Esophagus muscularis mucosa (tissue), 3 donors: ENCODE results near the gene DGCR2.

Experiments
- POLR2A ChIP-seq: fragments of 450-650 bp; IDR thresholded peaks from one replicate; pipeline ENCODE4 v1.6.1; 2017; ENCODE audit warnings: antibody characterized with exemption, moderate library complexity, mild to moderate bottlenecking, low read depth
- TF ChIP-seq, protein P1 (sequence below), 3 experiments: fragments of 200-600 bp in 2 of 3; fragments of 450-650 bp in 1 of 3; sonication (generic) in 2 of 3; IDR thresholded peaks; one replicate each; pipeline ENCODE4 v1.5.1; 2017 to 2019; ENCODE audit warnings: antibody characterized with exemption in 3 of 3, mild to moderate bottlenecking in 2 of 3, moderate library complexity in 1 of 3

DNA sequence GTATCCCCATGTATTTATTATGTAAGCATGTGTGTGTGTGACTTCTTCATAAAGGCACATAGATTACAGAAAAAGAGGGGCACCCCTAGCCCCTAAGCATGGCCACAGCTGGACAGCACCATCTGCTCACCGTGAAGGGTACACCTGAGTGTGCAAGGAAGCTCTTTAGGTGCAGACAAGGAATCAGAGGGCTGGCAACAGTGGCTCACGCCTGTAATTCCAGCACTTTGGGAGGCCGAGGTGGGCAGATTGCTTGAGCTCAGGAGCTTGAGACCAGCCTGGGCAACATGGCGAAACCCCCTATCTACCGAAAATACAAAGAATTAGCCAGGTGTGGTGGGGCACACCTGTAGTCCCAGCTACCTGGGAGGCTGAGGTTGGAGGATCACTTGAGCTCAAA is 56.3 kb downstream of the DGCR2 start:
- TF ChIP-seq, protein P1, sequence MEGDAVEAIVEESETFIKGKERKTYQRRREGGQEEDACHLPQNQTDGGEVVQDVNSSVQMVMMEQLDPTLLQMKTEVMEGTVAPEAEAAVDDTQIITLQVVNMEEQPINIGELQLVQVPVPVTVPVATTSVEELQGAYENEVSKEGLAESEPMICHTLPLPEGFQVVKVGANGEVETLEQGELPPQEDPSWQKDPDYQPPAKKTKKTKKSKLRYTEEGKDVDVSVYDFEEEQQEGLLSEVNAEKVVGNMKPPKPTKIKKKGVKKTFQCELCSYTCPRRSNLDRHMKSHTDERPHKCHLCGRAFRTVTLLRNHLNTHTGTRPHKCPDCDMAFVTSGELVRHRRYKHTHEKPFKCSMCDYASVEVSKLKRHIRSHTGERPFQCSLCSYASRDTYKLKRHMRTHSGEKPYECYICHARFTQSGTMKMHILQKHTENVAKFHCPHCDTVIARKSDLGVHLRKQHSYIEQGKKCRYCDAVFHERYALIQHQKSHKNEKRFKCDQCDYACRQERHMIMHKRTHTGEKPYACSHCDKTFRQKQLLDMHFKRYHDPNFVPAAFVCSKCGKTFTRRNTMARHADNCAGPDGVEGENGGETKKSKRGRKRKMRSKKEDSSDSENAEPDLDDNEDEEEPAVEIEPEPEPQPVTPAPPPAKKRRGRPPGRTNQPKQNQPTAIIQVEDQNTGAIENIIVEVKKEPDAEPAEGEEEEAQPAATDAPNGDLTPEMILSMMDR (IDR thresholded peaks at IDR 0.05): no peak
- TF ChIP-seq POLR2A: no peak
